Measurements from ENCODE around the gene CHCHD3. TPM values are rescaled to one million over a fixed set of nuclear protein-coding genes. Genes with fewer than 3 reads are reported as not detected.

CHCHD3 gene
- total and polyA plus RNA-seq, 9 of the 15 experiments (the other 6 are each of a cell fraction or from before 2014, with no cell fraction given): 66.2 to 279 (median 204) TPM

DNA sequence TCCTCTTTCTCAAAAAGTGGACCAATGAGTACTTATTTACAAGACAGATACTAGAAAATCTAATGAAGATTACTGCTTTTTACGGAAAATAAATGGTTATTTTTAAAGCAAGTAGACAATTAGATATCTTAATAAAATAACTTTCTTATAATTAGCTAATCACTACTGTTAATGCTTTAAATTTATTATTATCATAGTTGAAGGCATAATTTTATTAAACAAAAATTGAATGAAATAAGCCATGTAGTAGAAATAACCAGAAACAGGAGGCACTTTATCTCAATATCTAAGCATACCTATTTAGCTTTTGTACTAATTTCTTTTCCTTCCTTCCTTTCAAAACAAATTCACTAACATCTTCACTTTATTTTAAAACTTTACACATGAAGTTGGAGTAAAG lies 134.9 kb downstream of the CHCHD3 start:
- H3K27ac ChIP-seq (ENCODE audit: extremely low read depth, low read depth, low read length): no peak overlapping the region
- H3K4me1 ChIP-seq (replicated peaks in 1 of 2; ENCODE audit: control insufficient read depth in 2 of 2, insufficient read depth in 2 of 2, low read length in 2 of 2): no peaks in the 10 kb centered on the region
- no peak overlapping the region for H3K9ac ChIP-seq (ENCODE audit: insufficient read depth in 1 of 2, low read depth in 2 of 2, low read length in 2 of 2)
- TF ChIP-seq ZNF175 (CRISPR knock-in tag; IDR thresholded peaks at IDR 0.05; ENCODE audit: low read depth) (no peak), RUNX1 (IDR thresholded peaks at IDR 0.05; ENCODE audit: low read depth) (no peak)
- no peaks in the 10 kb centered on the region for H4K20me1 ChIP-seq (replicated peaks; ENCODE audit: control insufficient read depth, insufficient read depth, low read length)
- POLR2A ChIA-PET: interaction anchor here (1.5 kb wide), 1 partner anchor 10 kb away, joined by 4 read pairs; no protein-coding TSS in a partner anchor
- FAIRE-seq: no peak
- no peaks in the 10 kb centered on the region for H3K9me1 ChIP-seq (ENCODE audit: control insufficient read depth, insufficient read depth, low read length)
- 92% methylated on average over 1 of the region's 1 CpG for WGBS (ENCODE audit: insufficient coverage, low coverage, missing lambda C conversion rate)
- H3K79me2 ChIP-seq (ENCODE audit: control insufficient read depth, insufficient read depth, low read length): peaks cover 8% of the 10 kb centered on the region; the same call in 1 of the 3 replicates
- no peak overlapping the region for H3K4me3 ChIP-seq
- BruUV-seq (replicated peaks): no TSS peak
- H3K36me3 ChIP-seq (ENCODE audit: control insufficient read depth, insufficient read depth, low read length): peaks cover 6% of the 10 kb centered on the region; the same call in 2 of the 3 replicates
- in situ Hi-C loops (cut with MboI): no loop called here
- no peak overlapping the region for H2AFZ ChIP-seq (ENCODE audit: low read depth, low read length)
- CTCF ChIA-PET (ENCODE audit: low intra/inter-chr PET ratio): no interaction called here
- intact Hi-C loops (cut with micrococcal nuclease): no loop called here
- DNase-seq (ENCODE audit: extremely low read depth in 1 of 4, low spot score in 3 of 4): no peak
- no peak for ATAC-seq
- H3K27me3 ChIP-seq (ENCODE audit: control insufficient read depth in 2 of 2, insufficient read depth in 2 of 2, low read length in 2 of 2): no peaks in the 10 kb centered on the region; a peak in 1 of 5 replicates
- no peak overlapping the region for H3K4me2 ChIP-seq (ENCODE audit: insufficient read depth, low read length)
- no peaks in the 10 kb centered on the region for H3K9me3 ChIP-seq (replicated peaks; ENCODE audit: control insufficient read depth, insufficient read depth, low read depth, low read length)

GRCh38 chr7:132944774-132945173 lies 137.1 kb downstream of the CHCHD3 start:
- no TSS peak for BruUV-seq (replicated peaks)
- no peaks in the 10 kb centered on the region for H3K9me3 ChIP-seq (replicated peaks; ENCODE audit: control insufficient read depth, insufficient read depth, low read depth, low read length)
- no peak overlapping the region for H3K4me2 ChIP-seq (ENCODE audit: insufficient read depth, low read length)
- H3K36me3 ChIP-seq (ENCODE audit: control insufficient read depth, insufficient read depth, low read length): peaks cover 13% of the 10 kb centered on the region; the same call in 2 of the 3 replicates
- H3K79me2 ChIP-seq (ENCODE audit: control insufficient read depth, insufficient read depth, low read length): peaks cover 4% of the 10 kb centered on the region; the same call in 1 of the 3 replicates
- H4K20me1 ChIP-seq (replicated peaks; ENCODE audit: control insufficient read depth, insufficient read depth, low read length): no peaks in the 10 kb centered on the region
- DNase-seq (ENCODE audit: extremely low read depth in 1 of 4, low spot score in 3 of 4) (no peak), FAIRE-seq (no peak), ATAC-seq (no peak)
- ChIA-PET CTCF (ENCODE audit: low intra/inter-chr PET ratio) (no interaction called here), POLR2A (no interaction called here)
- no peak overlapping the region for H3K9ac ChIP-seq (ENCODE audit: insufficient read depth in 1 of 2, low read depth in 2 of 2, low read length in 2 of 2)
- intact Hi-C loops (cut with micrococcal nuclease) (no loop called here), in situ Hi-C loops (cut with MboI) (no loop called here)
- H2AFZ ChIP-seq (ENCODE audit: low read depth, low read length): no peak overlapping the region
- H3K9me1 ChIP-seq (ENCODE audit: control insufficient read depth, insufficient read depth, low read length): peaks cover 4% of the 10 kb centered on the region
- H3K4me1 ChIP-seq (replicated peaks in 1 of 2; ENCODE audit: control insufficient read depth in 2 of 2, insufficient read depth in 2 of 2, low read length in 2 of 2): no peaks in the 10 kb centered on the region
- 92% methylated on average over 3 of the region's 3 CpGs for WGBS (ENCODE audit: insufficient coverage, low coverage, missing lambda C conversion rate)
- H3K4me3 ChIP-seq: no peak overlapping the region
- no peak overlapping the region for H3K27ac ChIP-seq (ENCODE audit: extremely low read depth, low read depth, low read length)
- no peaks in the 10 kb centered on the region for H3K27me3 ChIP-seq (ENCODE audit: control insufficient read depth in 2 of 2, insufficient read depth in 2 of 2, low read length in 2 of 2)
- TF ChIP-seq KLF6 (CRISPR knock-in tag; IDR thresholded peaks at IDR 0.05; ENCODE audit: borderline replicate concordance): no peak
- no peak for TF ChIP-seq TAF7 (tag; IDR thresholded peaks at IDR 0.05)
- TF ChIP-seq EP300 (IDR thresholded peaks at IDR 0.05; ENCODE audit: low read length): no peak
- TF ChIP-seq POU5F1 (IDR thresholded peaks at IDR 0.05; ENCODE audit: borderline replicate concordance, low read depth, low read length, partially characterized antibody): no peak
- TF ChIP-seq SLC30A9 (CRISPR knock-in tag; IDR thresholded peaks at IDR 0.05): no peak
- no peak for TF ChIP-seq CHD1 (IDR thresholded peaks at IDR 0.05; ENCODE audit: low read length)
- no peak for TF ChIP-seq ZNF766 (CRISPR knock-in tag; conservative IDR thresholded peaks at IDR 0.05)
- TF ChIP-seq C11orf30 (IDR thresholded peaks at IDR 0.05; ENCODE audit: low read depth): no peak
- TF ChIP-seq ZFP1 (CRISPR knock-in tag; IDR thresholded peaks at IDR 0.05): no peak
- TF ChIP-seq, protein P1, sequence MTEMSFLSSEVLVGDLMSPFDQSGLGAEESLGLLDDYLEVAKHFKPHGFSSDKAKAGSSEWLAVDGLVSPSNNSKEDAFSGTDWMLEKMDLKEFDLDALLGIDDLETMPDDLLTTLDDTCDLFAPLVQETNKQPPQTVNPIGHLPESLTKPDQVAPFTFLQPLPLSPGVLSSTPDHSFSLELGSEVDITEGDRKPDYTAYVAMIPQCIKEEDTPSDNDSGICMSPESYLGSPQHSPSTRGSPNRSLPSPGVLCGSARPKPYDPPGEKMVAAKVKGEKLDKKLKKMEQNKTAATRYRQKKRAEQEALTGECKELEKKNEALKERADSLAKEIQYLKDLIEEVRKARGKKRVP (CRISPR knock-in tag; IDR thresholded peaks at IDR 0.05): no peak
- no peak for TF ChIP-seq RCOR1 (IDR thresholded peaks at IDR 0.05; ENCODE audit: borderline replicate concordance in 1 of 2, low read depth in 2 of 2, low read length in 2 of 2)
- TF ChIP-seq CEBPB (tag; IDR thresholded peaks at IDR 0.05): no peak
- no peak for TF ChIP-seq PYGO2 (tag; IDR thresholded peaks at IDR 0.05)

Measured in K562 (cell line).